Left lung (tissue), 10 donors: ENCODE measurements around the gene GGA1. TPM values are rescaled to one million over a fixed set of nuclear protein-coding genes. Genes with fewer than 3 reads are reported as not detected.

ENCODE experiments used
- ATAC-seq: fragments of 200-7000 bp; cut with Tn5 transposase; one replicate; pipeline ENCODE4 v1.9.1; 2020; ENCODE audit warnings: moderate library complexity
- DNase-seq, 4 donors: peaks; one replicate each; pipeline ENCODE4 v3.0.0-alpha.2; 2013 to 2020
- H3K27ac ChIP-seq, 2 donors: fragments of 200-600 bp; sonication (generic) in 1 of 2; one replicate each; pipeline versions ENCODE4 v1.5.0 to v1.8.0; 2020 to 2021
- H3K27me3 ChIP-seq, 2 donors: fragments of 200-600 bp; sonication (generic) in 1 of 2; one replicate each; pipeline versions ENCODE4 v1.5.0 to v1.8.0; 2020 to 2021
- H3K36me3 ChIP-seq, 2 donors: fragments of 200-600 bp; sonication (generic) in 1 of 2; one replicate each; pipeline versions ENCODE4 v1.5.0 to v1.8.0; 2020 to 2021
- H3K4me1 ChIP-seq, 2 donors: fragments of 200-600 bp; one replicate each; pipeline ENCODE4 v1.8.0; 2021
- H3K4me3 ChIP-seq, 2 donors: fragments of 200-600 bp; sonication (generic) in 1 of 2; one replicate each; pipeline versions ENCODE4 v1.5.0 to v1.8.0; 2020 to 2021; ENCODE audit warnings: mild to moderate bottlenecking in 1 of 2
- H3K9me3 ChIP-seq, 2 donors: fragments of 200-600 bp; sonication (generic) in 1 of 2; one replicate each; pipeline versions ENCODE4 v1.5.0 to v1.8.0; 2020 to 2021
- intact Hi-C, 2 donors: fragments of 100-400 bp; cut with DNase I; formaldehyde crosslinking; loops; one replicate each; pipeline versions ENCODE4 v1.11.2 to v1.14.2; 2022
- polyA plus RNA-seq, 6 donors: library from polyadenylated mRNA; unstranded; fragments of 120-200 nt; gene quantifications; one replicate each; pipeline ENCODE4 v1.2.1, GENCODE V29; 2013; ENCODE audit not compliant: insufficient read length in 6 of 6
- total RNA-seq, 2 donors: library from RNA; stranded (reverse); fragmentation: NEBNext Ultra II Directional; extraction: Animal tissue kit (Norgen Biotek cat#: 25700); gene quantifications; one replicate each; pipeline ENCODE4 v1.2.1, GENCODE V29; 2021
- TF ChIP-seq, protein P1 (sequence below), 2 donors: fragments of 200-600 bp; sonication (generic) in 1 of 2; IDR thresholded peaks; one replicate each; pipeline versions ENCODE4 v1.5.0 to v1.8.0; 2021; ENCODE audit warnings: antibody characterized with exemption in 2 of 2
- donor health status: DM: no; HTN: yes; CAD: no.
- donor health status: DM: no; HTN: no; CAD: no.

The GGA1 gene
- total and polyA plus RNA-seq, 8 donors = 49.6 to 71.2 (median 58.8) TPM

- Histone ChIP-seq H3K36me3 (peaks cover 0 to 42% of the 10 kb centered on the region in 2 donors), H3K9me3 (no peaks in the 10 kb centered on the region), H3K4me1 (peaks cover 23 to 68% of the 10 kb centered on the region in 2 donors), H3K27ac (peak overlapping the region; percentile 83 to 95), H3K4me3 (peak overlapping the region in 1 of 2 donors; percentile 11), H3K27me3 (no peaks in the 10 kb centered on the region)
- DNase-seq (peak; percentile 89 to 97 (median 96)), ATAC-seq (peak; percentile 79)
- TF ChIP-seq, protein P1, sequence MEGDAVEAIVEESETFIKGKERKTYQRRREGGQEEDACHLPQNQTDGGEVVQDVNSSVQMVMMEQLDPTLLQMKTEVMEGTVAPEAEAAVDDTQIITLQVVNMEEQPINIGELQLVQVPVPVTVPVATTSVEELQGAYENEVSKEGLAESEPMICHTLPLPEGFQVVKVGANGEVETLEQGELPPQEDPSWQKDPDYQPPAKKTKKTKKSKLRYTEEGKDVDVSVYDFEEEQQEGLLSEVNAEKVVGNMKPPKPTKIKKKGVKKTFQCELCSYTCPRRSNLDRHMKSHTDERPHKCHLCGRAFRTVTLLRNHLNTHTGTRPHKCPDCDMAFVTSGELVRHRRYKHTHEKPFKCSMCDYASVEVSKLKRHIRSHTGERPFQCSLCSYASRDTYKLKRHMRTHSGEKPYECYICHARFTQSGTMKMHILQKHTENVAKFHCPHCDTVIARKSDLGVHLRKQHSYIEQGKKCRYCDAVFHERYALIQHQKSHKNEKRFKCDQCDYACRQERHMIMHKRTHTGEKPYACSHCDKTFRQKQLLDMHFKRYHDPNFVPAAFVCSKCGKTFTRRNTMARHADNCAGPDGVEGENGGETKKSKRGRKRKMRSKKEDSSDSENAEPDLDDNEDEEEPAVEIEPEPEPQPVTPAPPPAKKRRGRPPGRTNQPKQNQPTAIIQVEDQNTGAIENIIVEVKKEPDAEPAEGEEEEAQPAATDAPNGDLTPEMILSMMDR (IDR thresholded peaks at IDR 0.05) = peak in 1 of 2 donors; percentile 11
- intact Hi-C loops = no loop called here
These were observed 25.2 kb downstream of the GGA1 start for GRCh38 chr22:37633625-37634416.

GRCh38 chr22:37634417-37634924 is 25.8 kb downstream of the GGA1 start:
- no peaks in the 10 kb centered on the region for H3K9me3 ChIP-seq
- H3K27ac ChIP-seq = peak overlapping the region; percentile 83 to 95
- peaks cover 27 to 73% of the 10 kb centered on the region in 2 donors for H3K4me1 ChIP-seq
- intact Hi-C loops = no loop called here
- TF ChIP-seq, protein P1 (IDR thresholded peaks at IDR 0.05) = no peak
- DNase-seq (no peak), ATAC-seq (peak; percentile 2)
- H3K4me3 ChIP-seq = peak overlapping the region in 1 of 2 donors; percentile 11
- no peaks in the 10 kb centered on the region for H3K27me3 ChIP-seq
- H3K36me3 ChIP-seq = peaks cover 0 to 35% of the 10 kb centered on the region in 2 donors

DNA sequence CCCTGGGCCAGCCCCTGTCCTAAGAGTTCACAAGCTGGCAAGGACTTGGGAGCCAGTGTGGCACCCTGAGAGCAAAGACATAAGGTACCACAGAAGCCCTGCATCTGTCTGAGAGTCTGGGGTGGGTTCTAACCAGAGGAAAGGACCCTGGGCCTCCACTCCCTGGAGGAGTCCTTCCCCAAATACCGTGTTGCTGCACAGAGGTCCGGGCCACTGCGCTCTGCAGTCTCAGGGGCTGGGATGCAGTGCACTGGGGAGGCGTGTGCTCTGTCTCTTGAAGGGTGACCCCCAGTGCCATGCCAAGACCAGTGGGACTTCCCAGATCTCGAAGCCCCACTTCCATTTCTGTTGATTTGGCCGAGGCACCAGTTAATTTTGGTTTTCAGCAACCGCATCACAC is 26.5 kb downstream of the GGA1 start:
- H3K27ac ChIP-seq = peak overlapping the region in 1 of 2 donors; percentile 95
- DNase-seq (no peak), ATAC-seq (no peak)
- TF ChIP-seq, protein P1 (IDR thresholded peaks at IDR 0.05) = no peak
- H3K4me3 ChIP-seq = no peak overlapping the region
- intact Hi-C loops = no loop called here
- H3K9me3 ChIP-seq = no peaks in the 10 kb centered on the region
- H3K4me1 ChIP-seq = peaks cover 27 to 77% of the 10 kb centered on the region in 2 donors
- H3K27me3 ChIP-seq = no peaks in the 10 kb centered on the region
- peaks cover 0 to 28% of the 10 kb centered on the region in 2 donors for H3K36me3 ChIP-seq

- no peak for DNase-seq
- no peaks in the 10 kb centered on the region for H3K9me3 ChIP-seq
- TF ChIP-seq, protein P1 (IDR thresholded peaks at IDR 0.05) = peak in 1 of 2 donors; percentile 36
- H3K36me3 ChIP-seq = peaks cover 0 to 17% of the 10 kb centered on the region in 2 donors
- no peak overlapping the region for H3K4me3 ChIP-seq
- intact Hi-C loops = no loop called here
- no peak for ATAC-seq
- H3K27me3 ChIP-seq = no peaks in the 10 kb centered on the region
- H3K4me1 ChIP-seq = peaks cover 27 to 89% of the 10 kb centered on the region in 2 donors
- peak overlapping the region in 1 of 2 donors; percentile 95 for H3K27ac ChIP-seq
These were observed 27.7 kb downstream of the GGA1 start for GRCh38 chr22:37636186-37636948.

DNA sequence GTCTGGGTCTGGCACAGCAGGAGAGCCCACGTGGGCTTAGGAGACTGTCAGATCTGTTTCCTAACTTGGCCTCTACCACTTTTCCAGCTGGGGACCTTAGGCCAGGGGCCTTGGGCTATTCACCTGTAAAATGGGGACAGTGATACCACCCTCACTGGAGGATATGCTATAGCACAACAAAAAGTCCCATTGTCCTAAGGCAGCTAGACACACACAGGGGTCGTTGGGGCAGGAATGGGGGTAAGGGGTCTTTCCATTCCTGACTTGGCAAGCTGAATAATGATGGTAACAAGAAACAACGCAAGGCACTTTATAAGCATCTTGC is 28.3 kb downstream of the GGA1 start:
- H3K27me3 ChIP-seq = no peaks in the 10 kb centered on the region
- H3K36me3 ChIP-seq = peaks cover 0 to 17% of the 10 kb centered on the region in 2 donors
- TF ChIP-seq, protein P1 (IDR thresholded peaks at IDR 0.05) = no peak
- no peaks in the 10 kb centered on the region for H3K9me3 ChIP-seq
- intact Hi-C loops = no loop called here
- peak overlapping the region in 1 of 2 donors; percentile 95 for H3K27ac ChIP-seq
- no peak overlapping the region for H3K4me3 ChIP-seq
- ATAC-seq (no peak), DNase-seq (no peak)
- H3K4me1 ChIP-seq = peaks cover 27 to 94% of the 10 kb centered on the region in 2 donors
